Fibroblast of skin of right quadriceps (primary cell): ENCODE measurements around the gene SH3BP5L.

ENCODE experiments used
- DNase-seq: peaks from one replicate; pipeline ENCODE4 v3.0.0-alpha.2; 2013

The SH3BP5L gene

DNA sequence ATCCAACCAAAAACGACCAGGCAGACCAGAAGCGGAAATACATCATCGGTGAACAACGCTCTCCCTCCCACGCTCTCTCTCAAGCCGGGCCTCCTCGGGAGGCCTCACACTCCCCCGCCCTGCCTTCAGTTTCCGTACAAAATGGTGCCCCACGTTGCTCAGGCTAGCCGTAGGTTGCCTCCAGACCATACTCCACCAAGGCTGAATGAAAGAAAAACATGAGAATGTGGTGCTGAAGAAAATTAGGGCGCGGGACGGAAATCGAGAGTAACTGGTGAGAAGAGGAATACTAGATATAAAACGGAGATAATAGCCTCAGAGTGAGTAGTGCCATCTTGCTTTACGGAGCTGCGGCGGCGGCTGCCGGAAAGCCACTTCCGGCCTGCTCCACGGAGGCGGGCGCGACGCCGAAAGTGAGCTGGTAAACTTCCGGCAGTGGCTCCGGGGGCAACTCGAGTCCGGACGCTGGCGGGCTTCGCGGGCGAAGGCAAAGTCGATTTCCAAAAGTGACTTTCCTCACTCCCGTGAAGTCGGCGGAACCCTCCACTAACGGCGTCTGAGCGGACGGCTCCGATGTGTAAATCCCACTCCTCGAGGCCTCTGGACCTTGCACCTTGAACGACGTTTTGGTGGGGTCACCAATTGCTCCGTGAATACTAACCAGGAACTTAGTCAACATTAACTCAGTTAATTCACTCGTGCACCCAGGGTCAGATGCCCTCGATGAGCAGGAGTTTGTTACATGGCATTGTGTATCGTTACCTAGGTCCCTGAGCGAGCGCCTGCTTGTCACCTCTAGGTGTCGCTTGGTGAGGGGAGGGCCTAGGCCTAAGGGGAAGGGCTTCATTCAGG, at the start of gene SH3BP5L:
SH3BP5L (minus strand) TSS at position 7 of the 852 bp plus-strand sequence. CDS start 980 bp downstream, outside the sequence.
- DNase-seq, result peak; percentile 95

- DNase-seq, result no peak
Observed at GRCh38 chr1:248873993-248874533, 48.3 kb upstream of the SH3BP5L start.

DNA sequence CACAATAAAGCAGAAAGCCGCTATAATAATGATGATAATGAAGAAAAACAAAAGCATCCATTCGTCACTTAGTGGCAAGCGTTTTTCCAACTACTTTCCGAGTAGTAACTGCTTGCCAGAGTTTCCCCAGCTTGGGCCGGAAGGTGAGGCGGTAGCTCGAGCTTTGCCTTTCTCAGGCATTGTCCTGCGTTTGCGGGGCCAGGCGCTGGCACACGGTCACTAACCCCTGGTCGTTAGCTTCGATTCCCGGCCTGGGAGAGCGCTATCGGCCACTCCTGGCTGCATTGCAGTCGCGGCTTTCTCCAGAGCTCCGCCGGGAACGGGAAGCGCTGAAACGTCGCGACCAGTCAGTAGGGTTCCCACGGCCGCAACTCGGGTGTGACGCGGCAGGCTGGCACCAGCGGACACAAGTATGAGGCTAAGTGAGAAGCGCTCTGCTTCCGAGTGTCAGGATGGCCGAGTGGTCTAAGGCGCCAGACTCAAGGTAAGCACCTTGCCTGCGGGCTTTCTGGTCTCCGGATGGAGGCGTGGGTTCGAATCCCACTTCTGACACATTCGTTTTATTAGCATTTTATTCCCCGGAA, 47.8 kb upstream of the SH3BP5L start:
- peak; percentile 96 for DNase-seq

DNA sequence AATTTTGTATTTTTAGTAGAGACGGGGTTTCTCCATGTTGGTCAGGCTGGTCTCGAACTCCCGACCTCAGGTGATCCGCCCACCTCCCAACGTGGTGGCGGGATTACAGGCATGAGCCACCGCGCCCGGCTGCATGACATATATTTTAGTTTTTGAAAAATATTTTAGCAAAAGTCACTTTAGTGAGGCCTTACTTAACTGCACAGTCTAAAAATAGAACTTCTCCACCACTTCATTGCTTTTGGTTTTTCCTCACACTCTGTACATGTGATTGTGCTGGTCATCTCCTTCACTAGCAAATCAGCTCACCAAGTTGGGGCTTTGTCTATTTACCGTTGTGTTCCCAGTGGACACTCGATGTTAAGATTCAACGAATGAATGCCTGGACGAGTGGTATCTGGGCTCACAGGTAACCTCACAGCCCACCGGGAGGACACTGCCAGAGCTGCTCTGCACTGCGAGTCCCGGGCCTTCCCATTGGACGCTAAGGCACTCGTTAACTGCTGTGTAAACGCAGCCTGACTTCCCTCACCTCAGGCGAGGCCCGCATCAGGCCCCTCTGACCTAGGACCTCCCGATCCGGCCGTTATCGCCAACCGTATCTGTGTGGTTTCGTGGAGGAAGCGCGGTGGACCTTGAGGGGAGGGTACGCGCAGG, 47.2 kb upstream of the SH3BP5L start:
- peak; percentile 60 for DNase-seq

GRCh38 chr1:248871837-248872401, 46.2 kb upstream of the SH3BP5L start:
- no peak for DNase-seq

- DNase-seq, result peak; percentile 66
Observed at GRCh38 chr1:248862998-248863881, 37.5 kb upstream of the SH3BP5L start.

- no peak for DNase-seq
Observed at GRCh38 chr1:248862695-248862997, 36.9 kb upstream of the SH3BP5L start.

DNA sequence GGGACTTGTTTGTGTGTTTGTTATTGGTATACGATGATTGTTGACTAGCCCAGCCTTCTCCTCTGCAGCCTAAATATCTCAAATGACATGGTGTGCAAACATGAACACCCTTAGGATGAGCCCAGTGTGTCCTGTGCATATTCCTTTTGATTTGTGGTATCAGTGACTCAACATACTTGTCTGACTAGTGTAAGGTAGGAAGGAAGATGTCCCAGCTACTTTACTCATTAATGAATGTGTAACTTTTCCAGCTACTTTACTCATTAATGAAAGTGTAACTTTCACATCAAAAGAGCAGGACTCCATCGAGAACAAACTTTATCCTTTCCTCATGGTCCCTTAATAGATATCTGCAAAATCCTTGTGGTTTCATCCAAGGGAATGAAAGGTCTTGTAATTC, 35.9 kb upstream of the SH3BP5L start:
- no peak for DNase-seq

DNA sequence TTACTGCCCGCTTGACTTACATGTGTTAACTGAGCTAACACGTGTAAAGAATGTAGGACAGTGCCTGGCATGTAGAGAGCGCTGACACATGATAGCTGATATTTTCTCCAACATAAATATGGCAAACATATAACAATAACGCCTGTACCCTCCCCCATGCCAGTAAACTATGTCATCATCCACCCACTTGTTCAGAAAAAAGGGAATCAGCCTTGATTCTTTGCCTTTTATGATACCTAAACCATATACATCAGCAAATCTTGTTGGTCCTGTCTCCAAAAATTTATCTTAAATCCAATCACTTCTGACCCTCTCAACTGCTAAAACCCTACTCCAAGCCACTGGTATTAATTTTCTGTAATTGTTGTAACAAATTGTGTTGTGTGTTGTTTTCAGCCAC, 34.3 kb upstream of the SH3BP5L start:
- no peak for DNase-seq

GRCh38 chr1:248858891-248859889, 33.5 kb upstream of the SH3BP5L start, which contains the start of gene ZNF692:
Gene ZNF692 (minus strand): TSS chr1:248859085. CDS start chr1:248858309, 776 bp downstream.
- peak; percentile 97 for DNase-seq

DNA sequence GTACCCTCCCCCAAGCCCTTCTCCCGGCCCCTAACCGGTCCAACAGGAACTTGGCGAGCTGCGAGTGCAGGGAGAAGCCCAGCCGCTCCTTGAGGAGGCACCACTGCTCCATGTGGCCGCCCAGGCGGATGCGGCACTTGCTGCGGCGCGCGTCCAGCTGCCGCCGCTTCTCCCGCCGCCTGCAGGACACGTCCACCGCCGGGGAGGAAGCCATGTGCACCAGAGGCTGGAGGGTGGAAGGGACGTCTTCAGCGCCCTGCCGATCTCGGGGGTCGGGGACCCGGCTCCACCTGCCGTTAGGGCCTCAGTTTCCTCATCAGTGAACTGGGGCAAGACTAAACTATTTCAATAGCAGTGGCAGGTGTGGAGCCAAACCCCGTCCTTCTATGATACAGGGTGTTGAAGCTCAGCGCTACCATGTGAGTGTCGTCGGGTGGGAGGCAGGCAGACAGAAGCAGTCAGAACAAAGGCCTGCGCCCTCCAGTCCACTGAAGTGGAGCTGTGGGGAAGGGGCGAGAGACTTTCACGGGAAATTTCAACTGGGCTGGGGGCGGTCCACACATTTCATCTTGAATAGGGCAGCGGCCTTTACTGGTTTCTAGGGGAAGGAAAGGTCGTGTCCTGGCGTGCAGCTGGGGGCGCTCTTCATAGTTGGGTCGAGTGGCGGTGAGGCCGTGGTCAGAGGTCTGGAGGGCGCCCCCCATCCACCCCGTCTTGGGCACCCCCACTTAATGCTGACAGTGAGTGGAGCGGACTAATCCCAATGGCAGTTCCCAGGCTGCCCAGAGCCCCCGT, 32.6 kb upstream of the SH3BP5L start:
- DNase-seq, result peak; percentile 62

GRCh38 chr1:248857749-248858095, 32.0 kb upstream of the SH3BP5L start:
- DNase-seq, result no peak

DNA sequence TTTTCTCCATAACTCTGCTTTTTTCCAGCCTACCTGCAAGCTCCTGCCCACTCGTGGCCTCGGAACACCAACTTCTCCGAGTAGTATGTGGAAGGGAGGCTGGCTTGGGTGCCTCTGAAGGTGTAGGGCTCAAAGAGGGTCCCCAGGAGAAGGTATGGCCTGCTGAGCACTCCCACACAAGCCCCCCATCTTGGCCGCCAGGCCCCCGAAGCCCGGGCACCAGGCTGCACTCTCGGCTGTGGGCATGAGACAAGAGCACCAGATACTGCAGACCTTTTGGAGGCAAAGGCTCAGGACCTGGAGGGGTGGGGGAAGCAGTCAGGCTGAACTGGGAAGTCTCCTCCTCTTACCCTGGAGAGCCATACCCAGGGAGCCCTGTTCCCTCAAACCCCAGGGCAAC, 31.5 kb upstream of the SH3BP5L start:
- no peak for DNase-seq

GRCh38 chr1:248856176-248856575, 30.5 kb upstream of the SH3BP5L start:
- no peak for DNase-seq

DNA sequence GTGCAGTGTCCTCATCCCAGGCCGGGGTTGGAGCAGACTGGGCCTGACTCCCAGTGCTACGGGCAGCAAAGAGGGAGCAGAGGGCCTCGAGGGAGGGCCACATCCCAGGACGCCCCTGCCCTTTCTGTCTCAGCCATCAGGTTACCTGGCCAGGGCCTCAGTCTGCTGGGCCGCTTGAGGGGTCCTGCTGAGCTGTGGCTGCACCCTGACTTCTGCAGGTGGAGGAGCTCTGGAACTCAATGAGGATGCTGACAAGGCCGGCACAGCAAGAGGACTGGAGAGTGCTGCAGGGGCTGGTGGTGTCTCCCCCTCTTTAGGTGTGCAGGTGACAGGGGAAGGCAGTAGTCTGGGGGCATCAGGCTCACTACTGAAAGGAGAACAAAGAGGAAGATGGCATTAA, 29.9 kb upstream of the SH3BP5L start:
- no peak for DNase-seq

- no peak for DNase-seq
Observed at GRCh38 chr1:248853663-248854375, 28.1 kb upstream of the SH3BP5L start.

DNA sequence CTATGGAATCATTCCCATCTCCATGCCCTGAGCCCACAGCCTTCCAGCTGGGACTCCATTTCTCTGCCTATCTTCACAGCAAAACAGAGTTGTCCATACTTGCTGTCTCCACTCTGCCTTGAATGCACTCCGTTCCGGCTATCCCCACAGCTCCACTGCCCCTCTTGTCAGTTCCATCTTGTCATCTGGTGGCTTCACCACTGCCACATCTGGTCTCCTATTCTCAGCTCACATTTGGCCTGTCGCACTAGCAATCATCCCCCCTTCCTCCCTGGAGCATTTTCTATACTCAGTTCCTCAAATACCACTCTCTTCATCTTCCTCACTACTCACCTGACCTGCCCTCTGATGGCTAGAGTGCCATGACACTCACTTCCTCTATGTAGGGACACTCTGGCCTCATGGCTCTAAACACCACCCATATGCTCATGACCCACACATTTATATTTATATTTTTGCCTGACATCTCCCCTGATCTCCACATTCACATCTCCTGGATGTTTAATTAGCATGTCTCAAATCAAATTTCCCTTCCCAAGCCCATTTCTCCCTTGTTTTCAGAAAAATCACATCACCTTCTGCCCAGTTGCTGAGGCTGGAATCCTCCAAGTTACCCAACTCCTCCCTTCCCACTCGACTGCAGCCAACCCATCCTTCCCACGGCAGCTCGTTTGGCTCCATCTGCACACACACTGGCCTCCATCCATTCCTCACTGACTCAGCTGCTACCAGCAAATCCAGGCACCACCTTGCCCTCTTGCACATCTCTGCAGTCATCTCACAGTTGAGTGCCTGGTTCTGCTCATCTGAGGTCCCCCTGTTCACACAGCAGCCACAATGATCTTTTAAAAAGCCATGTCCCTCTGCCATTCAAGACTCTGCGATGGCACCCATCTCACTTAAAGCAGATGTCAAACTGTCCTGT, 27.0 kb upstream of the SH3BP5L start:
- no peak for DNase-seq

DNA sequence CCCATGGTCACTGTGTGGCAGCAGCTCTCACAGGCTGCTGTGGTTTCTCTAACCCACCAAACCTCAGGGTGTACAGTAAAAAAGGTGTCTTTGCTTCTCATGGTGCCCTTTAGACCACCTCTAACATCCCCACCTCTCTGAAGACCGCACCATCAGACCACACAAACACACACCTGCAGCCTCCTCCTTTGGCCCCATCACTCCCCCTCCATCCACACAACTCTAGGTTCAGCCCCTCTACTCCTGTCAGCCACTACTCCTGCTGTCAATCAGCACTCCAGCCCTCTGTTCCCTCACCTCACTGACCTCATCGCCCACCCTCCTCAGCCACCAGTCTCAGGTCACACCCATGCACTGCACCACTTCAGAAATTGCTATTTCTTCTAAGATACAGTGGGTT, 25.7 kb upstream of the SH3BP5L start:
- no peak for DNase-seq
